Sigmoid colon (tissue), 7 donors: ENCODE measurements around the gene TSPAN3. TPM values are rescaled to one million over a fixed set of nuclear protein-coding genes. Genes with fewer than 3 reads are reported as not detected.

ENCODE experiments used
- DNase-seq: peaks from one replicate; pipeline ENCODE4 v3.0.0-alpha.2; 2019
- H3K27ac ChIP-seq, 4 donors: fragments of 200-600 bp; sonication (generic); one replicate each; pipeline ENCODE4 v1.5.1; 2016 to 2019; ENCODE audit warnings: mild to moderate bottlenecking in 1 of 4
- H3K27me3 ChIP-seq, 3 donors: fragments of 200-600 bp; sonication (generic); one replicate each; pipeline ENCODE4 v1.5.1; 2019; ENCODE audit warnings: mild to moderate bottlenecking in 1 of 3
- H3K36me3 ChIP-seq, 4 donors: fragments of 200-600 bp; sonication (generic); one replicate each; pipeline ENCODE4 v1.5.1; 2016 to 2019
- H3K4me1 ChIP-seq, 4 donors: fragments of 200-600 bp; sonication (generic); one replicate each; pipeline ENCODE4 v1.5.1; 2017 to 2019
- H3K4me3 ChIP-seq, 4 donors: fragments of 200-600 bp; sonication (generic); one replicate each; pipeline ENCODE4 v1.5.1; 2017 to 2019; ENCODE audit warnings: mild to moderate bottlenecking in 2 of 4, moderate library complexity in 1 of 4
- H3K9me3 ChIP-seq, 4 donors: fragments of 200-600 bp in 3 of 4; sonication (generic) in 3 of 4; one replicate each; pipeline versions ENCODE4 v1.5.1 to v1.6.1; 2013 to 2019
- EP300 ChIP-seq, 4 donors: sonication (generic); formaldehyde crosslinking; IDR thresholded peaks; one replicate each; pipeline ENCODE4 v1.6.1; 2017; ENCODE audit warnings: antibody characterized with exemption in 4 of 4
- POLR2A ChIP-seq, 2 donors: fragments of 450-650 bp; IDR thresholded peaks; one replicate each; pipeline ENCODE4 v1.6.1; 2016; ENCODE audit warnings: antibody characterized with exemption in 2 of 2, mild to moderate bottlenecking in 2 of 2, moderate library complexity in 2 of 2
- POLR2AphosphoS5 ChIP-seq, 4 donors: sonication (generic); formaldehyde crosslinking; IDR thresholded peaks; one replicate each; pipeline ENCODE4 v1.6.1; 2017; ENCODE audit warnings: antibody characterized with exemption in 4 of 4
- WGBS, 2 donors: extraction: QIAGEN DNeasy Blood & Tissue Kit; methylation state at CpG; one replicate each; pipeline ENCODE4 v1.1.7; 2013; 5-methylcytosine and 5-hydroxymethylcytosine counted together
- intact Hi-C: fragments of 100-400 bp; cut with DNase I; formaldehyde crosslinking; loops from one replicate; pipeline ENCODE4 v1.15.1; 2023
- polyA plus RNA-seq, 3 donors: library from polyadenylated mRNA; stranded (reverse); fragments of 200-250 nt; gene quantifications; one replicate each; pipeline ENCODE4 v1.2.3, GENCODE V29; 2013
- total RNA-seq, 4 donors: library from RNA; depleted of rRNA; stranded (reverse); fragments of >200 nt; gene quantifications; one replicate each; pipeline ENCODE4 v1.1.0, GENCODE V29; 2016
- TF ChIP-seq, protein P1 (sequence below), 4 experiments: fragments of 450-650 bp in 3 of 4; fragments of 200-600 bp in 1 of 4; IDR thresholded peaks; one replicate each; pipeline ENCODE4 v1.5.1; 2016 to 2019; ENCODE audit warnings: antibody characterized with exemption in 4 of 4, mild to moderate bottlenecking in 3 of 4, moderate library complexity in 2 of 4
- donor health status: healthy with polysubstance abuse.
- donor health status: Bipolar disorder and iron deficiency.
- donor health status: healthy.

Gene TSPAN3
- total and polyA plus RNA-seq, 7 donors = 129 to 402 (median 166) TPM

DNA sequence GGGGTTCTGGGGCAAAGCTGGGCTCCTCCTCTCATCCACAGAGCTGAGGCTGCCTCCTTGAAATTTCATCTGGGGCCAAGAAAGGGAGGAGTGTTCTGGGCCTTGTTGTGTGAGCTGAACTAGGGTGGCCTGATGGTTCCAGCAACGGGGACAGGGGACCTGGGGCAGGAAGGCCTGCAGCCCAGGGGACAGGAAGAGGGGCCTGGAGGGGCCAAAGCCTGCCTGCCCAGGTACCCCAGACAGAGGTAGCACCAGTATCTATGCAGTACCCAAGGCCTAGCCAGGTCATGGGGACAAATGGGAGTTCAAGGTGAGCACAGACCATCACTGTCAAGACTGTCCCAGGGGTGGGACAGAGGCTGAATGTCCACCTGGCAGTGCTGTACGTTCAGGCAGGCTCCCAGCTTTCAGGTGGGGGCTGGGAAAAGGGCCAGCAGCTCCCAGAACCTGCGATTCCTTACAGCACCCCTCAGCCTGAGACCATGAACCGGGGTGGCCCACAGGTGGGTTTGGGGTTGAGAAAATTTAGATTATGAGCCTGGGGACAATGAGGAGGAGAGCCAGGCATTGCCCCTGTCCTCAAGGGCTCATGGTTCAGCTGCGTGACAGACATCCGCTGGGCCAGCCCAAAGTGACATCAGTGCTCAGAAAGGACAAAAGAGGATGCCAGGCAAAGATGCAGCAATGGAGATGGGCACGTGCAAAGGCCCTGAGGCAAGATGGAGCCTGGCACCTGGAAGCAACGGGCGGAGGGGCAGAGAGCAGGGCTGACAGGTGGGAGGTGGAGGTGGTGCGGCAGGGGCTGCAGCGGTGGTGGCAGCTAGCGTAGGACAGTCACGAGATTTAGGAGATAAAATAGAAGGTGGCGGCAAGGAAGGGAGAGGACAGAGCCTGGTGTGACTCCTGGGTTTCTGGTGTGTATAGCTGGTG lies 48.0 kb downstream of the TSPAN3 start:
- peaks cover 0 to 5% (median 3%) of the 10 kb centered on the region in 4 donors for H3K4me1 ChIP-seq
- H3K36me3 ChIP-seq = no peaks in the 10 kb centered on the region
- no peak for DNase-seq
- H3K27ac ChIP-seq = no peak overlapping the region
- no peaks in the 10 kb centered on the region for H3K27me3 ChIP-seq
- 90 to 92% methylated on average over 14 of the region's 14 CpGs for WGBS, 2 donors
- TF ChIP-seq, protein P1, sequence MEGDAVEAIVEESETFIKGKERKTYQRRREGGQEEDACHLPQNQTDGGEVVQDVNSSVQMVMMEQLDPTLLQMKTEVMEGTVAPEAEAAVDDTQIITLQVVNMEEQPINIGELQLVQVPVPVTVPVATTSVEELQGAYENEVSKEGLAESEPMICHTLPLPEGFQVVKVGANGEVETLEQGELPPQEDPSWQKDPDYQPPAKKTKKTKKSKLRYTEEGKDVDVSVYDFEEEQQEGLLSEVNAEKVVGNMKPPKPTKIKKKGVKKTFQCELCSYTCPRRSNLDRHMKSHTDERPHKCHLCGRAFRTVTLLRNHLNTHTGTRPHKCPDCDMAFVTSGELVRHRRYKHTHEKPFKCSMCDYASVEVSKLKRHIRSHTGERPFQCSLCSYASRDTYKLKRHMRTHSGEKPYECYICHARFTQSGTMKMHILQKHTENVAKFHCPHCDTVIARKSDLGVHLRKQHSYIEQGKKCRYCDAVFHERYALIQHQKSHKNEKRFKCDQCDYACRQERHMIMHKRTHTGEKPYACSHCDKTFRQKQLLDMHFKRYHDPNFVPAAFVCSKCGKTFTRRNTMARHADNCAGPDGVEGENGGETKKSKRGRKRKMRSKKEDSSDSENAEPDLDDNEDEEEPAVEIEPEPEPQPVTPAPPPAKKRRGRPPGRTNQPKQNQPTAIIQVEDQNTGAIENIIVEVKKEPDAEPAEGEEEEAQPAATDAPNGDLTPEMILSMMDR (IDR thresholded peaks at IDR 0.05) = no peak
- no peak for TF ChIP-seq POLR2AphosphoS5 (IDR thresholded peaks at IDR 0.05)
- no peak for TF ChIP-seq POLR2A (IDR thresholded peaks at IDR 0.05)
- TF ChIP-seq EP300 (IDR thresholded peaks at IDR 0.05) = no peak
- intact Hi-C loops = no loop called here
- no peak overlapping the region for H3K4me3 ChIP-seq
- no peaks in the 10 kb centered on the region for H3K9me3 ChIP-seq

DNA sequence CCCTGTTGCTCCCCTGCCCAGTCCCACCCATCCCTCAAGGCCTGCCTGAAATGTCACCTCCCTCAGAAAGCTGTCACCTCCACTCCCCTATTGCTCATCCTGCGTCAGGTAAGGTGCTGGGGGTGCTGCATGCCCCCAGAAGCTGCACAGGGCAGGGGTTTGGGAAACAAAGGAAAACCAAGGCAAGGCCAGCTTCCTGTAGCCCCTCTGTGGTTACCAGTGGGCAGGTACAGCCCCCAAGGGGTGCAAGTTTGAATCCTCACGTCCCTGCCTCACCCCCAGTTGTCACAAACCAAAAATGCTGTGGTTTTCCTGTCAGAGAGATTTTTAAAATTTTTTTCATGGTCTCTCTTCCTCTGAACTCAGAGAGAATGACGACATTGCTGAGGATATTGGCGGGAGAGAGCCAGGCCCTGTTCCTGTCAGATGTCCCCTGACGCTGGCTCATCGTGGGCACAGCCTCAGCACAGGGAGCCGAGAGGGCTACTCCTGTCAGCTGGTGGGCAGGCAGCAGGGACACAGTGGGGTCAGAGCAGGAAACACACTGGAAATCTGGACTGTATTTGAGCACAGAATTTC lies 49.0 kb downstream of the TSPAN3 start:
- no peak for DNase-seq
- H3K9me3 ChIP-seq = no peaks in the 10 kb centered on the region
- intact Hi-C loops = no loop called here
- 42 to 80% methylated on average over 7 of the region's 7 CpGs for WGBS, 2 donors
- no peak overlapping the region for H3K4me3 ChIP-seq
- no peaks in the 10 kb centered on the region for H3K27me3 ChIP-seq
- H3K36me3 ChIP-seq = no peaks in the 10 kb centered on the region
- no peak overlapping the region for H3K27ac ChIP-seq
- peaks cover 0 to 4% (median 0%) of the 10 kb centered on the region in 4 donors for H3K4me1 ChIP-seq
- TF ChIP-seq, protein P1 (IDR thresholded peaks at IDR 0.05) = no peak
- TF ChIP-seq EP300 (IDR thresholded peaks at IDR 0.05) (no peak), POLR2AphosphoS5 (IDR thresholded peaks at IDR 0.05) (no peak)

DNA sequence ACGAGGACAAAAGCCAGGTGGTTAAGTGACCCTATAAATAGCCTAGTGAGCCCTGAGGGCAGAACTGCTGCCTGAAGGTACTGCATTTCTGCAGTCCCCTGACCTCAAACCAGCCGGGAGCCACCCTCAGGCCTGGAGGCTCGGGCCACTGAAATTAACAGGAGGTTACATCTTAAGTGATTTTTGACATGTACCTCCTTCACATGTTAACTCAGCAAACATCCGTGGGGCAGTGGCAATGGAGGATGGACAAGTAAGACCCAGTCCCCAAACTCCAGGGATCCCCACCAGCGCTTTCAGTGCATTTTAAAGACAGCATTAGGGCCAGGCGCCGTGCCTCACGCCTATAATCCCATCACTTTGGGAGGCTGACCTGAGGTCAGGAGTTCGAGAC lies 49.8 kb downstream of the TSPAN3 start:
- no peak overlapping the region for H3K4me3 ChIP-seq
- peaks cover 0 to 4% (median 0%) of the 10 kb centered on the region in 4 donors for H3K4me1 ChIP-seq
- no peaks in the 10 kb centered on the region for H3K36me3 ChIP-seq
- WGBS, 2 donors = 84 to 89% methylated on average over 9 of the region's 9 CpGs
- TF ChIP-seq POLR2AphosphoS5 (IDR thresholded peaks at IDR 0.05) (no peak), POLR2A (IDR thresholded peaks at IDR 0.05) (no peak), EP300 (IDR thresholded peaks at IDR 0.05) (no peak)
- TF ChIP-seq, protein P1 (IDR thresholded peaks at IDR 0.05) = no peak
- DNase-seq = no peak
- intact Hi-C loops = no loop called here
- H3K27me3 ChIP-seq = no peaks in the 10 kb centered on the region
- H3K27ac ChIP-seq = no peak overlapping the region
- no peaks in the 10 kb centered on the region for H3K9me3 ChIP-seq

DNA sequence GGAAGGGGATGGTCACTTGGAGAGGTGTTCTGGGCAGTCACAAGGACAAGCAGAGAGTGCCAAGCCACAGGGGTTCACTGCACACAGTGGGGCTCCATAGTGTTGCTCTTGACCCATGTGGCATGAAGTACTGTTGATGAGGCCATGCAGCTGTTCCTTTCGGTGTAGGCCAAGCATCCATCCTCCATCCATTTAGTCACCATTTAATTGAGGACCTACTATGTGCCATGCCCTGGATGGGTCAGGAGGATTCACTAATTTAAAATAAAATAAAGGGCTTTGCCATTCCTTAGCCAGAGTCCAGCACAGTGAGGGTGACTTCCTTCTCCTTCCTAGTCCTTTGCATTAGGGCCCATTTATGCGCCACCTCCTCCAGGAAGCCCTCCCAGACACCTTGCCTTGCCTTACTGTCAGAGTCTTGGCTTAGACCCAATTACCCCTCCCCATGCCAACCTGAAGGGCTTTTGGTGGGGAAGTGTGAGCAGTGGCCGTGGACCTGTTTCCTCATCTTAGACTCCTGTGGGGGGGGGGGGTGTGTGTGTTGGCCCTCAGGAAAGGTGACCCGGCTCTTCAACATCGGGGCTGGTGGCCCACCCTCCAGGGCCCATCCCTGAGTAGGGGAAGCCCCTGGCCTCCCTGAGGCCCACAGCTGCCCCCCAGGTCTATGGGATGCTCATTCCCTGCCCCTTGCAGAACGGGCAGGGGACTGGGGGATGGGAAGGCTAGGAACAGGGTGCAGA lies 50.4 kb downstream of the TSPAN3 start:
- 78 to 85% methylated on average over 6 of the region's 6 CpGs for WGBS, 2 donors
- no peak overlapping the region for H3K27ac ChIP-seq
- H3K4me1 ChIP-seq = peaks cover 0 to 4% (median 0%) of the 10 kb centered on the region in 4 donors
- intact Hi-C loops = no loop called here
- no peaks in the 10 kb centered on the region for H3K27me3 ChIP-seq
- no peak overlapping the region for H3K4me3 ChIP-seq
- H3K36me3 ChIP-seq = no peaks in the 10 kb centered on the region
- no peak for DNase-seq
- no peaks in the 10 kb centered on the region for H3K9me3 ChIP-seq
- TF ChIP-seq POLR2A (IDR thresholded peaks at IDR 0.05) = no peak
- TF ChIP-seq POLR2AphosphoS5 (IDR thresholded peaks at IDR 0.05) = no peak
- no peak for TF ChIP-seq EP300 (IDR thresholded peaks at IDR 0.05)
- TF ChIP-seq, protein P1 (IDR thresholded peaks at IDR 0.05) = no peak
